Effector CD8-positive, alpha-beta T cell (primary cell): ENCODE results near the gene SMARCD1.
"Not testable (repeated sequence)": the region's sequence is repeated elsewhere in the genome, so short reads cannot be mapped to it uniquely, and the experiment has no call there.

Experiments used
- DNase-seq: peaks from one replicate; lab custom pipeline; 2025; lab: John Stamatoyannopoulos, UW

SMARCD1 gene

DNA sequence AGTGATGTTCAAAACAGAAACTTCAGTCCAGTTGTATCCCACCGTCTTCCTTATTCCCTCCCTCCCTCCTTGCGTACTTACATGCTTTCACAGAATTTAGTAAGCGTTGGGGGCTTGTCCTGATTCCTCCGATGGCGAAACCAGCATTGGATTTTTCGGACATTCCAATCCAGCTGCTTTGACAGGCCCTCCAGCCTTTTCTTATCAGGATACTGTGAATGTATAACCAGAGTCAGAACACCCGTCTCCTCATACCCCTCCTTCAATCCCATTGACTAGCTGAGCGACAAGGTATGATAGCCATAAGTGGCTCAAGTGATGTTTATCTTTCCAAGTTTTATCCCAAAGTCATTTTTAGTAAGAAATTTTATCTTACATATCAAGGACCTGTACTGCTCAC, 57.9 kb downstream of the SMARCD1 start:
- DNase-seq: no peak

- DNase-seq: no peak
These were observed 60.3 kb downstream of the SMARCD1 start for GRCh38 chr12:50145439-50145838.

- DNase-seq: no peak
These were observed 62.1 kb downstream of the SMARCD1 start for GRCh38 chr12:50147281-50147680.

- not testable (repeated sequence) for DNase-seq
These were observed 62.9 kb downstream of the SMARCD1 start for GRCh38 chr12:50148011-50148410.

GRCh38 chr12:50149311-50149710, 64.2 kb downstream of the SMARCD1 start:
- DNase-seq: no peak
